NOMO-1 treated with dmso at 0.1 percent for 144 hours (cell line): ENCODE data around the gene NFKBIE.

Experiments
- DNase-seq: peaks from one replicate; lab custom pipeline; 2025; ENCODE audit not compliant: unreplicated experiment; lab: John Stamatoyannopoulos, UW

The NFKBIE gene

DNA sequence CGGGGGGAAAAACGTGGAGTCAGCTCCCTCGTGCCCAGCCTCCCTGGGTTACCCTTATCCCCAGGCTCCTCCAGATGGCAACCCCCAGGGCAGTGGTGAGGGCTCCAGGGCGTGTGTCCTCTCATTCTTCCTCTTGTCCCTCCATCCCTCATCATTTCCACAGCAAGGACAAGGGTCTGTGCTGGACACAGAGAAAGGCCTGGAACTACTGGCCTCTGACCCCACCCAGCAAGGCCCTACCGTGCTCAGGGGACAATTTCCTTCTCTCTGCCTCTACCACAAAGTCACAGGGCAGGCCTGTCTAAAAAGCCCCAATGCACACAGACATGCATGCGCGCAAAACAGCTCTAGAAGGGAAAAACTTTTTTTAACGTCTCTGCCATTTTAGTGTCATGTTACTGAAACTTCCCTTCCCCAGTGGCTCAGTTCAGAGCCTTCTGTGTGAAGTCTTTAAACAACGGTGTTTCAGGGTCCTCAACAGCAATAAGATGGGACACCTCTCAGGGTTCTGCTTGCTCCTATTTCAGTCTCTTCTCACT lies 7.0 kb downstream of the NFKBIE start:
- no peak for DNase-seq

DNA sequence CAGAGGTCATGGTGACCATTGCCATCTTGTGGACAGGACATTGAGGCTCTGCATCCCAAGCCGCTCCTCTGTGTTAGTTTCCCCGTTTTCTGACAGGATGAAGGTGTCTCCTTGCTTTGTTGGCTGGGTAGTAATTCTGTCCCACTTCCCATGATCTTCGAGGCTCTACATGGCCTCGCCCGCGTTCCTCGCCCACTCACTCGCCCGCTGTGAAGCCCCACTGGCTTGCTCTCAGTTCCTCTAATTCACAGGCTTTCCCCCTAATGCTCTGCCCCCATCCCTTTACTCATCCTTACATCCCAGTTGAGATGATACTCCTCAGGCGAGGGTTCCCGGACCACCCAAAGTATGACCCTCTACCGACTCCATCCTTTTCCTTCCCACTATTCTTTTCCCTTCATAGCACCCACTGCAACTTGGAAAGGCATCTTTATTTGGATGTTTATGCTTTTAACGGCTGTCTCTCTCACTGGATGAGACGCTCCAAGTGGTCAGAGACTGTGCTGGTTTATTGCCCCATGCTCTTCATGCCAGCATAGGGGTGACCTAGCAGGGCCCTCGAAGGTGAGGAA lies 7.5 kb downstream of the NFKBIE start:
- no peak for DNase-seq

DNA sequence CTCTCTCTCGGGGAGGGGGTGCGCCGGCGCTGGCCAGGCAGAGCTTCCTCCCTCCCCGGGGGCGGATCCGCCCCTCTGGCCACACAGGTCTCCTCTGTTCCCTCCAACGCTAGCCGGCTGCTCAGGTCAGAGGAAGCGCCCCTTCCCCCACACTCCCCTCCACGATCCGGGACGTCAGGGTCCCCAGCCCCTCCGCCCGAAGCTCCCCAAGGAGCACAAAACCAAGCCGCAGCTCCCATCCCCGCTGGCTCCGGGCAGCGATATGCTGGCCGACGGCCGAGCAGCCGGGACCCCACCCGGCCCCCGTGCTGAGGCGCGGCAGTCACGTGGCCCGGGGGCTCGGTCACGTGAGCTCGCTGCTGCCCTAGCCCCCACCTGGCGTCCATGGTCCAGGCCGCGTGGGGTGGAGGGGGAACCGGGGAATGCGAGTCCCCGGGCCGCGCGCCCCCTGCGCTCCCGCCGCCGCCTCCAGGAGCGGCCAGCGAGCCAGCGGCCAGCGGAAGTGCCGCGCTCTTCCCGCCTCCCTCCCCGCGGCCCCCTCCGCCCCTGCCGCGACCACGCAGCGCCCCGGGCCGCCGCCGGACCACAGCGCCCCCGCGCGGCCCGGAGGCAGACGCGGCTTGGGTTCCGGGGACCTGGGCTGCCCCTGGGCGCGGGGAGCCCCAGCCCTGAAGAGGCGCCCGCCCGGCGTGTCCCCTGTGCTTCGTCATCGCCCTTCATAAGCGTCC lies 8.2 kb downstream of the NFKBIE start, which contains the start of gene SLC35B2:
Gene SLC35B2, minus strand, starts transcription at position 504 of the 728 bp plus-strand sequence. Its CDS starts 118 bp downstream, at position 386.
- peak; percentile 48 for DNase-seq

DNA sequence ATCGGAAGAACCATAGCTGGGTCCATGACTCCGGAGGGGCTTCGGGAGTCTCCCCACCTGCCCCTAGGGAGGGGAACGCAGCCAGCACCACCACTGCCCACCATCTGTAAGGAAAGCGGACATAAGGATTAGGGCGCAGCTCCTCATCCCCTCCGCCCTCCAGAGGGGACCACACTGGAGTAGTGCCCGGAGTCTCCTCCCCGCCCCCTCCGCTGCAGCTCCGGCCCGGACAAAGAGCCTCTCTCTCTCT lies 8.7 kb downstream of the NFKBIE start:
- DNase-seq = no peak

DNA sequence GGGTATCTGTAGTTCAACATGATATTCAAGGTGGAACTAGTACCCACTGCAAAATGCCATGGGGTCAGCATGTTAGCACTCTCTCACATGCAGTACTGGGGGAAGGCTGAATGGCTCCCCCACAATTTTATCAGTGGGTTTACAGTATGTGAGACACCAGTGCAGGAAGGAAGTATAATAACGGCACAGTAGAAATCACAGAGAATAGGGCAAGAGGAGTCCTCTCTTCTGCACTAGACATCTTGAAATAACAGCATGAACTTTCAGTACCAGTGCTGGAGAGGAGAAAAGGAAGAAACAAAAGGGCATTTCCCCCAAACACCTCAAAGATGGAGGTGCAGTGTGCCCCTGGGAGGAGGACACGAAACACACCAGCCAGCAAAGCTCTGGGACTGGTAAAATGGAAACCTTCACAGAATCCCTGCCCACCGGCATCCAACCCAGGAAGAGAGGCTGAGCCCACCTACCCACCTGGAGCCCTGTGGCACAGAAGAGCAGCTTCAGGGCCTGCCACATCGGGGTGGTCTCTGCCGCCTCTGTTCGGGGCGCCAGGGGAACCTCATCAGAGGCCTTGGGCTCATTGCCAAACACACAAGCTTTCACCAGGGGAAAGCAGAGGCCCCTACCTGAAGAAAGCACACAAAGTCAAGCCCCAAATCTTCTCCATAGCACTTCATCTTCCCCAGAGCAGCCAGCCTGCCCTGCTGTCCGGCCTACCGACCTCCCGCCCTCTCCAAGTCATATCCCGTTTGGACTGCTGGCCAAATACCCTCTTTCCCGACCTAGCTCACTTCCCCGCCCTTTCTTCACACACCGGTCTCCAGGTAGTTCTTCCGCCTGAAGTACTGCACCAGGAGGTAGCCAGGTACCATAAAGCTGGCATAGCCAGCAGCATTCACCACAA lies 9.2 kb downstream of the NFKBIE start:
- DNase-seq = no peak

DNA sequence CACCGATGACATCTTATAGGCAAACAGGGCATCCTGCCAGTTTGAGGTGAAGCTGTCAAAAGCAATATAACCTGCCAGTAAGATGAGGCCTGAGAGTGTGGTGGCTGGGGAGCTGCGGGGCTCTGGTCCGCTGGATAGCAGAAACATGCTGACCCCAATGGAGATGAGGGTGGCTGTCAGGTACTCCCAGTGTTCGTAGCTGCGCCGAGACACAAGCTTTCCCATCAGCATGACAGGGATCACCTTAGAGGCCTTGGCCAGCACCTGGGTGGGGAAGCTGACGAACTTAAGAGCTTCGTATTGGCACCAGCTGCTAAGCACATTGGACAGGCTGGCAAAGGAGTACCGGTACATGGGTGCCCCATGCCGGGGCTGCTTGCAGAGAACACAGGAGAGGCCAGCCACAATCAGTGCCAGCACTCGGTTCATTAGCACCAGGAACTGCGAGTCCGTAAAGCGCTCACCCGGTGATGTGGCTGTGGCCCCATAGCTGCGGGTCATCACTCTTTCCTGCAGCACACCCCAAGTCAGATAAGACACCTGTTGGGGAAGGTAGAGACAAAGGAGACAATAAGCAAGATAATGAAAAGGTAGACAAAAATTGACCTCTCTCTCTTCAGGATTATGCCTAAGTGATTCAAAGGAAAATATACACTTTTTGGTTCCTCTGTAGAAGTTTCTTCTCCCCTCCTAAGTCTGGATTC lies 10.1 kb downstream of the NFKBIE start:
- no peak for DNase-seq

DNA sequence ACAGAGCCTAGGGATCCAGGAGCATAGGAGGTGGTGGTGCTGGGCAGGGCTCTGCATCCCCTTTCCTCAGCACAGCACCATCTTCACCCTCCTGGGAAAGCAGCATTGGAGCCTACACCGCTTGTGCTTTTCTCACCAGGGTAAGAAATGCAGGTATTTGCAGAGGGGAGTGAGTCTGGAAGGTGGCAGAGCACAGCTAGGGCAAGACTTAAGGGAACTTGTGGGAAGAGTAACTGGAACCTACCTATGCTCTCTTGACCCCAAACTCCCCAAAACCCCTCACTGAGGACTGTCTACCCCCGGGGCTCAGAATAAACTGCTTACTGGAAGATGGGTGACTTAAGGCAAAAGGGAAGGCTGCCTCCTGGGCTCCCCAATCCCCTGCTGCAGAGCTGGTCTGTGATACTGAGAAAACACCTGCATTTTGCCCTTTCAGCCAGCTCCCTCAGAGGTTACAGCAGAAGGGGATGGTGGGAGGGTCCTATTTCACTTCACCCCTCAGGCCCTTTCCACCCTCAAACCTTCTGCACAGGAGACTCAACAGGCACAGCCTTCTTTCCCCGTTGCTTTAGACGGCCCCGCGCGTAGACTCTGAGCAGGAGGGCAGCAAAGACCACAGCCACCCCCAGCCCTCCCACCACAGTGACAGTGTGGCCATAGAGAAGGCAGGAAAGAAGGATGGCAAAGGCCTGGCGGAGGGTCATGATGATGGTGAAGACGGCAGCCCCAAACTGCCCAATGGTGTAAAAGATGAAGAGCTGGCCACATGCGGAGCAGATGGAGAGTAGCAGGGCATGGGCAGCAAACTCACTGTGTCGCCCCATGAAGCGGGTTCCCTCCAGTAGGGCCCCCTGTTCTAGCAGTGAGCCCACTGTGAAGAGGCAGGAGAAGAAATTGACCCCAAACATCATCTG lies 10.9 kb downstream of the NFKBIE start:
- DNase-seq = no peak

DNA sequence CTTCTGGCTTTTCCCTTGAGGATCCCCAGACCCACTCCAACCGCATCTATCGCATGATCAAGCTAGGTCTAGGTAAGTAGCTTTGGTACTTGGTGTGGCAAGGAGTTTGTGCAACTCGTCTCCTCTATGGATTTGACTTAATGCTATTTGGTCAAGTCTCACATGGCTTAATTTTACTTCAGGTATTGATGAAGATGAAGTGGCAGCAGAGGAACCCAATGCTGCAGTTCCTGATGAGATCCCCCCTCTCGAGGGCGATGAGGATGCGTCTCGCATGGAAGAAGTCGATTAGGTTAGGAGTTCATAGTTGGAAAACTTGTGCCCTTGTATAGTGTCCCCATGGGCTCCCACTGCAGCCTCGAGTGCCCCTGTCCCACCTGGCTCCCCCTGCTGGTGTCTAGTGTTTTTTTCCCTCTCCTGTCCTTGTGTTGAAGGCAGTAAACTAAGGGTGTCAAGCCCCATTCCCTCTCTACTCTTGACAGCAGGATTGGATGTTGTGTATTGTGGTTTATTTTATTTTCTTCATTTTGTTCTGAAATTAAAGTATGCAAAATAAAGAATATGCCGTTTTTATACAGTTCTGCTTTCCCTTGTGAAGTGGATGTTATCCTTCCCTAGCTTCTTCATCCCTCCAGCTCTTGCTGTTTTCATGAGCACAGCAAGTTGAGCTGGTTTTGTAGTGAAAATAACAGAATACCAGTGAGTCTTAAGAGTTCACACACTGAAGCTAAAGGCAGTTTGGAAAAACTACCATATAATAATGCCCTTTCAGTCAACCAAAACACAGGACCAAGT lies 11.8 kb downstream of the NFKBIE start:
- DNase-seq = peak; percentile 17

DNA sequence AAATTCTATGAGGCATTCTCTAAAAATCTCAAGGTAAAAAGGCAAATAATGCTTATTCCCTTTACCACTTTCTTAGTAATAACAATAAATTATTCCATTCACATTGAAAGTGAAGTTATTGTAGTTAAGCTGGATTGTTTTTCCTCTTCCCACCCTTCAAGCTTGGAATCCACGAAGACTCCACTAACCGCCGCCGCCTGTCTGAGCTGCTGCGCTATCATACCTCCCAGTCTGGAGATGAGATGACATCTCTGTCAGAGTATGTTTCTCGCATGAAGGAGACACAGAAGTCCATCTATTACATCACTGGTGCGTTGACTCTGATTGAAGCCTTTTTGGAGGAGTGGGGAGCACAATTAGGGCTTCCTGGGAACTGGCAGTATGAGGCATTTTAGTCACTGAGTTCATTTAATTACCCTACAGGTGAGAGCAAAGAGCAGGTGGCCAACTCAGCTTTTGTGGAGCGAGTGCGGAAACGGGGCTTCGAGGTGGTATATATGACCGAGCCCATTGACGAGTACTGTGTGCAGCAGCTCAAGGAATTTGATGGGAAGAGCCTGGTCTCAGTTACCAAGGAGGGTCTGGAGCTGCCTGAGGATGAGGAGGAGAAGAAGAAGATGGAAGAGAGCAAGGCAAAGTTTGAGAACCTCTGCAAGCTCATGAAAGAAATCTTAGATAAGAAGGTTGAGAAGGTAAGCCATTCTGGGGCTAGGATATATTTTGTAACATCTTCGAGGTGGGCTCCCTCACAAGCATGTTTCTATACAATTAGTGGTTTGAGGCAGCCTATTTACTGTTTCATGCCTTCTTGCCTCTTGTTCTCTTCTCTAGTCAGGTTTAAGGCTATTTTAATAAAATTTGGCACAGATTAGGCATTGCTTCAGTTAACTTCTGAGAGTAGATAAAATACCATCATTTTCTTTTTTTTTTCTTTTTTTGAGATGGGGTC lies 13.5 kb downstream of the NFKBIE start:
- no peak for DNase-seq

DNA sequence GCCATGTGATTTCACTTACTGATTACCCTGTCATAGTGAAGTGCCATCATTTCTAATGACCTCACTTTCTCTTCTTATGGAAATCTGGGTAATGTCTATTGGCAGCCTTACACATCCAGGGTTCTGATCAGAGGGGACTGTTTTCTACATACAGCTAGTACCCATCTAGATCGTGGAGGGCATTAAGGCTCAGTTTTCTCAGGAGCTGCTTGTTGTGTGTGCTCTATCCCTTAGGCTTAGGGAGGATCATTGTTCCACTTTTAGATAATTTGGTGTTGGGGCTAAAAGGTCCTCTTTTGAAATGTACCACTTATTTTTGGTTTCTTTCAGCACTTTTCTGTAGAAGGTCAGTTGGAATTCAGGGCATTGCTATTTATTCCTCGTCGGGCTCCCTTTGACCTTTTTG lies 14.6 kb downstream of the NFKBIE start:
- no peak for DNase-seq

DNA sequence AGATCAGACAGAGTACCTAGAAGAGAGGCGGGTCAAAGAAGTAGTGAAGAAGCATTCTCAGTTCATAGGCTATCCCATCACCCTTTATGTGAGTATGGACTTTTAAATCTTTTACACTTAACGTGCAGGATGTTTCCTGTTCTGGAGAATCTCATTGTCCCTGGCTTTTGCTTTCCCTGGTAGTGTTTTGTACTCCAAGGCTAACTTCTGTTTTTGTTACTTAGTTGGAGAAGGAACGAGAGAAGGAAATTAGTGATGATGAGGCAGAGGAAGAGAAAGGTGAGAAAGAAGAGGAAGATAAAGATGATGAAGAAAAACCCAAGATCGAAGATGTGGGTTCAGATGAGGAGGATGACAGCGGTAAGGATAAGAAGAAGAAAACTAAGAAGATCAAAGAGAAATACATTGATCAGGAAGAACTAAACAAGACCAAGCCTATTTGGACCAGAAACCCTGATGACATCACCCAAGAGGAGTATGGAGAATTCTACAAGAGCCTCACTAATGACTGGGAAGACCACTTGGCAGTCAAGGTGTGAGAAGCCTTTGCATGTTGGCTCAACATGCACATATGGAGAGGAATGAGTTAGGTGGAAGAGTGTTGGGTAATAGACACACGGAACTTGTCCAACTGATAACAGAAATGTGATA lies 15.2 kb downstream of the NFKBIE start:
- DNase-seq = no peak

DNA sequence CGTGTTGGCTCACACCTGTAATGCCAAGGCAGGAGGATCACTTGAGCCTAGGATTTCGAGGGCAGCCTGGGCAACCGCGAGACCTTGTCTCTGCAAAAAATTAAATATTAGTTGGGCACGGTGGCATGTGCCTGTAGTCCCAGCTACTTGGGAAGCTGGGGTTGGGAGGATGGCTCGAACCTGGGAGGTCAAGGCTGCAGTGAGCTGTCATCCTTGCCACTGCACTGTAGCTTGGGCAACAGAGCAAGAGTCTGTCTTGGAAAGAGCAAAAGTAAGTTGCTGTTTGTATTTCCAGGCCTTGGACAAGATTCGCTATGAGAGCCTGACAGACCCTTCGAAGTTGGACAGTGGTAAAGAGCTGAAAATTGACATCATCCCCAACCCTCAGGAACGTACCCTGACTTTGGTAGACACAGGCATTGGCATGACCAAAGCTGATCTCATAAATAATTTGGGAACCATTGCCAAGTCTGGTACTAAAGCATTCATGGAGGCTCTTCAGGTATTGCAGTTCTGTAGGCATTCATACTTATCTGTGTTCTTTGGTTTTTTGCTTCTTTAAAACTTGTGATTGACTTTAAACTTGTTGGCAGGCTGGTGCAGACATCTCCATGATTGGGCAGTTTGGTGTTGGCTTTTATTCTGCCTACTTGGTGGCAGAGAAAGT lies 16.1 kb downstream of the NFKBIE start:
- no peak for DNase-seq

DNA sequence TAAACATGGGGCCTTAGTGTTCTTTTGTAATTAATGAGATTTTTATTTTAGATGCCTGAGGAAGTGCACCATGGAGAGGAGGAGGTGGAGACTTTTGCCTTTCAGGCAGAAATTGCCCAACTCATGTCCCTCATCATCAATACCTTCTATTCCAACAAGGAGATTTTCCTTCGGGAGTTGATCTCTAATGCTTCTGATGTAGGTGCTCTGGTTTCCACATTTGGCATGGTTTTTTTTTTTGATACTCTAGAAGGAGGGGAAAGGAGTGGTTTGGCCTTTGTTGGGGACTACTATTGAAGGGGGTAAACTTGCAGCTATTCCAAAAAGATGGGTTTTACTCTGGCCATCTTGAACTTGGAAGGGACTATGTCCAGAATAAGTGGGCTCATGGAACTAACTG lies 16.8 kb downstream of the NFKBIE start:
- no peak for DNase-seq

DNA sequence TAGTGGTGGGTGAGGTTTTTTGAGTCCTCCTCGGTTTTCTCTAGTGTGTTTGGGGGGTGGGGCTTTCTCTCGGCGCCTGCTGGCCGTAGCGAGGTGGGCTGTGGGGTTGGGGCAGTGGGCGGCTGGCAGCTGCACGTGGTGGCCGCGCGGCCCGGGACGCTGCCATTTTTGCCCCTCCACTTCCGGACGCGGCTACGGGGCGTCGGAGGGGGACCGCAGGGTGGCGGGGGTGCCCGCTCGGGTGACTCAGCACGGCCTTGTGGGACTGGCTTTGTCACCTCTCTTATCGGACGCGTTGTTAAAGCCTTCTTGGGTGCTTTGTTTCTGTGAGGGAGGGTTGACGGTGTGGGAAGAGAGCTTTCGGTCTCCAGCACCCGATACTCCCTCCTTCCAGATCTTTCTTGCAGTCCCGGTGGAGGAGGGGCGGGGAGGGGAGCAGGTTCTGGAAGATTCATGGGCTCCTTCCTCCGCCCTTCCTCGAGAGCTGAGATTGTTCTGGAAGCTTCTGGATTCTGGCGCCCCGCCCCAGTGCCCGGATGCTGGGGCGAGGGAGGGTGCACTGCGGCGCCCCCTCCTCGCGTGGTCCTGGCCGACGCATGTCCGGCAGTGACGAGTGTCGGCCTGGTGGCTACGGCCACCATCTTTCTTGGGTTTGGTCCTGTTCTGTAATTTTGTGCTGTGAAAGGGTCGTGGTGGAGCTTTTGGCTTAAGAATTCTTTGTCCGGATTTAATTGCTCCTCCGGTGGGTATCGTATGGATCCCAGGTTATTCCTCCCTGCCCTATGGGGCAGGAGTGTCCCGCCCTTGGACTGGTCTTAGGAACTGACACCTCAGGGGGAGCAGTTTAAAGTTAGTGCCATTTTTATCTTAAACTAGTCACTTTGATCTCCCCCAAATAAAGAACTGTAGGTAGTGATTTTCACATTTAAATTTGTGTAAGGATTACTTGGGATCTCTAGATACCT lies 17.7 kb downstream of the NFKBIE start:
- peak; percentile 44 for DNase-seq

DNA sequence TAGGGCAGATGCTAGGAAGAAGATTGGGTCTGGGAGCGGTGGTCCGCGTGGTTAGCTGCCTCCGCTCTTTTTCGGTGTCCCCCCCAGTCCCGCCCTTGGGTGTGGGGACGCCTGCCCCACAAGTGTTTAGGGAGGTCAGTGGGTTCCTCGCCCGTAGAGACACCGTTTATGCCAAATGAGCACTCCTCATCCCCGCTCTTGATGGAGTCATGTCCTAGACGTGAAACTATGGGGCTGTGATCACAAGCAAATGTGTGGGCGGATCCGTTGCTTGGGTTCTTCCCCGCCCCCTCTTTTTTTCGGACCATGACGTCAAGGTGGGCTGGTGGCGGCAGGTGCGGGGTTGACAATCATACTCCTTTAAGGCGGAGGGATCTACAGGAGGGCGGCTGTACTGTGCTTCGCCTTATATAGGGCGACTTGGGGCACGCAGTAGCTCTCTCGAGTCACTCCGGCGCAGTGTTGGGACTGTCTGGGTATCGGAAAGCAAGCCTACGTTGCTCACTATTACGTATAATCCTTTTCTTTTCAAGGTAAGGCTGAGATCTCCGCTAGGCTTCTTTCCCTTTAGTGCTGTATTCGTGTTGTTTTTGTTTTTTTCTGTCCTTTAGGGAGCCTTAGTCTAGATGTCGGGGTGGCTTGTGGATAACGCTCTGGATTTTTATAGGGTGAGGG lies 18.6 kb downstream of the NFKBIE start, which contains the start of gene HSP90AB1:
Gene HSP90AB1, plus strand, starts transcription at position 439 of the 675 bp plus-strand sequence. CDS start 1,529 bp downstream, outside the sequence.
- DNase-seq = peak; percentile 96
